ENCODE measurements around the gene HNRNPCL4. TPM values are rescaled to one million over a fixed set of nuclear protein-coding genes. Genes with fewer than 3 reads are reported as not detected.
"Not testable (repeated sequence)": the region's sequence is repeated elsewhere in the genome, so short reads cannot be mapped to it uniquely, and the experiment has no call there.

The HNRNPCL4 gene
- total RNA-seq: not detected
- not detected for polyA plus RNA-seq
- long read RNA-seq, donor 1: 0 reads
- long read RNA-seq, donor 2: 0 reads
- long read RNA-seq, donor 3: 0 reads
- long read RNA-seq, donor 4: 0 reads
- long read RNA-seq, donor 5: 0 reads

DNA sequence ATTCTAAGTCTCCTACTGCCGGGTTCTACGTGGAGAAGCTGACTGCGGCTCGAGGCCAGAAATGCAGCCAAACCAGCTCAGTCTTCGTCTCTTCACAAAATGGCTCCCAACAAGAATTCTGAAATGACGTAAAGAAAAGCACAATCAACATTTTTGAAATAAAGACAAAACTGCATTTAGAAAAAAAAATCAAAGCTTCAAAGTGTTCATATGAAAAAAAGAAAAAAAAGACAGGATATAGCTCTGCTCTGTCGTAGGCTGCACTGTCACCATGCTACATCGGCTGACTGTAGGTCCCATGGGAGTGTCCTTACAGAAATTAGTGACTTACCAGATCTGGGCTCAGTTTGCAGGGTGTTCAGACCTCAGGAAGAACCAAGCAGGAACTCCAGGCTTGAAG, at the start of gene HNRNPCL4:
HNRNPCL4 (minus strand) TSS at position 101 of the 400 bp plus-strand sequence. CDS start 164 bp downstream, outside the sequence.
- not testable (repeated sequence) for ATAC-seq (ENCODE audit: insufficient read depth, low FRiP score); H3K9ac ChIP-seq (ENCODE audit: insufficient read depth in 1 of 2, low read length in 2 of 2); DNase-seq; H3K27me3 ChIP-seq (ENCODE audit: control insufficient read depth in 3 of 3, insufficient read depth in 3 of 3, low read length in 2 of 3); H3K27ac ChIP-seq (ENCODE audit: low read depth in 1 of 2, low read length in 1 of 2); H3K9me3 ChIP-seq (ENCODE audit: control insufficient read depth in 4 of 4, insufficient read depth in 3 of 4, low read length in 3 of 4); H3K4me3 ChIP-seq; H3K36me3 ChIP-seq (ENCODE audit: control insufficient read depth in 4 of 4, insufficient read depth in 4 of 4, low read length in 4 of 4); H3K4me1 ChIP-seq (ENCODE audit: control insufficient read depth in 5 of 5, insufficient read depth in 5 of 5, low read length in 5 of 5)
- no CpG with 5 or more reads among the region's 8 CpGs for WGBS, 2 donors

DNA sequence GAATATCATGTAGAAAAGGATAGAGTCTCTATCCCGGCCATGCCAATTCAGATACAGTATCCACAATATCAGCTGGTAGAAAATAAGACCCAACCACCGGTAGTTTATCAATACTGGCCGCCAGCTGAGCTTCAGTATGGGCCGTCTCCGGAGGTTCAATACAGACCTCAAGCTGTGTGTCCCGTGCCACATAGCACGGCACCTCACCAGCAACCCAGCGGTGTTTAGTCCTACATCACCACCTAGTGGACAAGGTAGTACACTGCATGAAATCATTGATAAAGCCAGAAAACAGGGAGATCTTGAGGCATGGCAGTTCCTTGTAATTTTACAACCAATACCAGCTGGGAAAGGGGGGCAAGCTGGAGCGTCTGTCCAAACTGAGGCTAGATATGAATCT, 43.3 kb upstream of the HNRNPCL4 start:
- DNase-seq; H3K27me3 ChIP-seq (ENCODE audit: control insufficient read depth in 3 of 3, insufficient read depth in 3 of 3, low read length in 2 of 3); H3K27ac ChIP-seq (ENCODE audit: low read depth in 1 of 2, low read length in 1 of 2); H3K4me3 ChIP-seq; H3K36me3 ChIP-seq (ENCODE audit: control insufficient read depth in 4 of 4, insufficient read depth in 4 of 4, low read length in 4 of 4); H3K9ac ChIP-seq (ENCODE audit: insufficient read depth in 1 of 2, low read length in 2 of 2); H3K4me1 ChIP-seq (ENCODE audit: control insufficient read depth in 5 of 5, insufficient read depth in 5 of 5, low read length in 5 of 5); H3K9me3 ChIP-seq (ENCODE audit: control insufficient read depth in 4 of 4, insufficient read depth in 3 of 4, low read length in 3 of 4); ATAC-seq (ENCODE audit: insufficient read depth, low FRiP score): not testable (repeated sequence)
- no CpG with 5 or more reads among the region's 9 CpGs for WGBS, 2 donors

DNA sequence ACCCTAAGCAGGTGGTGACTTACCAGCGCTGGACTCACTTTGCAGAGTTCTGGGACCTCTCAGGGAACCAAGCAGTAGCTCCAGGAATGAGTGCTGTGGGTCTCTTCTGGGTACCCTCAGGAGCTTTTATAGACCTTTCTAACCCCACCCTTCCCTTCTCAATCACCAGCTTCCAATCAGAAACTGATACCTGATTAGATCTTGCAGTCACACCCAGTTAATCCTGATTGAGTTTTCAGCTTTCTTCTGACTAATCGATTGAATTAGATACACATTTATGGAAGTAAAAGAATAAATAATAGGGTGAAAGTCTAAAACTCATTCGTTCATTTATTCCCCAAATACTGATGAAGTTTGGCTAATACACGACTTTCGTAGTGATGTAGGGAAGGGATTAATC, 35.9 kb upstream of the HNRNPCL4 start, which contains the start of gene PRAMEF13:
PRAMEF13 (minus strand) TSS at position 101 of the 400 bp plus-strand sequence. CDS start 1,820 bp downstream, outside the sequence.
- H3K4me1 ChIP-seq (ENCODE audit: control insufficient read depth in 5 of 5, insufficient read depth in 5 of 5, low read length in 5 of 5); H3K9ac ChIP-seq (ENCODE audit: insufficient read depth in 1 of 2, low read length in 2 of 2); H3K9me3 ChIP-seq (ENCODE audit: control insufficient read depth in 4 of 4, insufficient read depth in 3 of 4, low read length in 3 of 4); DNase-seq; H3K4me3 ChIP-seq; H3K36me3 ChIP-seq (ENCODE audit: control insufficient read depth in 4 of 4, insufficient read depth in 4 of 4, low read length in 4 of 4); H3K27me3 ChIP-seq (ENCODE audit: control insufficient read depth in 3 of 3, insufficient read depth in 3 of 3, low read length in 2 of 3); ATAC-seq (ENCODE audit: insufficient read depth, low FRiP score); H3K27ac ChIP-seq (ENCODE audit: low read depth in 1 of 2, low read length in 1 of 2): not testable (repeated sequence)
- WGBS, 2 donors: 100% methylated on average over 1 of the region's 5 CpGs; no CpG with 5 or more reads in 1 of the 2 donors

DNA sequence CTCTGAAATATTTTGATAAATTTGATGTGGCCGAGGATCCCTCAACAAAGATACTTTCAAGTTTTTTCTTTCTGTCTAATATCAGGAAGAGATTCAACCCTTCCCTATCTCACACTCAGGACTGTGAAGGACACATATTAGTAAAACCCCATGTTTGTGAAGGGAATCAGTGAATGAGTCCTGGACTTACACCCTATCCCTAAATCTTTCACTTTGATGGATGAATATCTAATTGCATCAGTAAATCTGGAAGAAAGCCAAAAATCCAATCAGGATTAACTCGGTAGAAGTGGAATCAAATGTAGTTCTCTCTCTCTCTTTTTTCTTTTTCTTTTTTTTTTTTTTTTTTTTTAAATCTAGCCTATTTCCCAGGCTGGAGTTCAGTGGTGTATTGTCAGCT, 6.1 kb upstream of the HNRNPCL4 start, which contains the start of gene PRAMEF9:
PRAMEF9 (plus strand) TSS at position 301 of the 400 bp plus-strand sequence. CDS start 3,433 bp downstream, outside the sequence.
- H3K9ac ChIP-seq (ENCODE audit: insufficient read depth in 1 of 2, low read length in 2 of 2); H3K4me1 ChIP-seq (ENCODE audit: control insufficient read depth in 5 of 5, insufficient read depth in 5 of 5, low read length in 5 of 5); H3K9me3 ChIP-seq (ENCODE audit: control insufficient read depth in 4 of 4, insufficient read depth in 3 of 4, low read length in 3 of 4); H3K27ac ChIP-seq (ENCODE audit: low read depth in 1 of 2, low read length in 1 of 2); H3K27me3 ChIP-seq (ENCODE audit: control insufficient read depth in 3 of 3, insufficient read depth in 3 of 3, low read length in 2 of 3); H3K36me3 ChIP-seq (ENCODE audit: control insufficient read depth in 4 of 4, insufficient read depth in 4 of 4, low read length in 4 of 4); DNase-seq; ATAC-seq (ENCODE audit: insufficient read depth, low FRiP score); H3K4me3 ChIP-seq: not testable (repeated sequence)
- 94 to 100% methylated on average over 1 of the region's 2 CpGs for WGBS, 2 donors

DNA sequence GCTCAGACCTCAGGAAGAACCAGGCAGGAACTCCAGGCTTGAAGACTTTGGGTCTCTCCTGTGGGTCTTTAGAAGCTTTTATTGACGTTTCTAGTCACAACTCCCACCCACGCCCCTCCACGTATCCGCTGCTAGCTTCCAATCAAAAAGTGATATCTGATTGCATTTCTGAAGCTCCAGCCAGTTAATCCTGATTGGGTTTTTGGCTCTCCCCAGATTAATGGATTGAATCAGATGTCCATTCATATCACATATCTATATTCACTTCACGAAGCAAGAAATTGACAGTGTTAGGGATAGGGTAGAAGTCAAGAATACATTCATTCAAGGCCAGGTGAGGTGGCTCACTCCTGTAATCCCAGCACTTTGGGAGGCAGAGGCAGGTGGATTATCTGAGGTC, 9.5 kb downstream of the HNRNPCL4 start, which contains the start of gene PRAMEF26:
PRAMEF26 (minus strand) TSS at position 101 of the 400 bp plus-strand sequence. CDS start 2,914 bp downstream, outside the sequence.
- not testable (repeated sequence) for H3K4me3 ChIP-seq; H3K9ac ChIP-seq (ENCODE audit: insufficient read depth in 1 of 2, low read length in 2 of 2); H3K27ac ChIP-seq (ENCODE audit: low read depth in 1 of 2, low read length in 1 of 2); H3K36me3 ChIP-seq (ENCODE audit: control insufficient read depth in 4 of 4, insufficient read depth in 4 of 4, low read length in 4 of 4); H3K9me3 ChIP-seq (ENCODE audit: control insufficient read depth in 4 of 4, insufficient read depth in 3 of 4, low read length in 3 of 4); H3K4me1 ChIP-seq (ENCODE audit: control insufficient read depth in 5 of 5, insufficient read depth in 5 of 5, low read length in 5 of 5); DNase-seq; ATAC-seq (ENCODE audit: insufficient read depth, low FRiP score); H3K27me3 ChIP-seq (ENCODE audit: control insufficient read depth in 3 of 3, insufficient read depth in 3 of 3, low read length in 2 of 3)
- 83 to 100% methylated on average over 1 of the region's 5 CpGs for whole genome bisulfite sequencing, 2 donors

- 94% methylated on average over 6 of the region's 6 CpGs for WGBS, 2 donors
- H3K27me3 ChIP-seq (ENCODE audit: control insufficient read depth in 3 of 3, insufficient read depth in 3 of 3, low read length in 2 of 3); H3K9me3 ChIP-seq (ENCODE audit: control insufficient read depth in 4 of 4, insufficient read depth in 3 of 4, low read length in 3 of 4); H3K4me3 ChIP-seq; H3K9ac ChIP-seq (ENCODE audit: insufficient read depth in 1 of 2, low read length in 2 of 2); DNase-seq; H3K27ac ChIP-seq (ENCODE audit: low read depth in 1 of 2, low read length in 1 of 2); H3K36me3 ChIP-seq (ENCODE audit: control insufficient read depth in 4 of 4, insufficient read depth in 4 of 4, low read length in 4 of 4); H3K4me1 ChIP-seq (ENCODE audit: control insufficient read depth in 5 of 5, insufficient read depth in 5 of 5, low read length in 5 of 5); ATAC-seq (ENCODE audit: insufficient read depth, low FRiP score): not testable (repeated sequence)
These were observed 48.7 kb downstream of the HNRNPCL4 start, which contains the start of gene HNRNPCL2 for GRCh38 chr1:13116754-13117153. Gene HNRNPCL2 (minus strand): TSS chr1:13116854. CDS start chr1:13116400, 454 bp downstream.

Other genes starting within 250 kb of the HNRNPCL4 start
- gene PRAMEF7, start 249.0 kb downstream of the HNRNPCL4 start, total RNA-seq: not detected
- not detected for gene PRAMEF7, start 249.0 kb downstream of the HNRNPCL4 start, polyA plus RNA-seq
- gene PRAMEF6, start 218.1 kb downstream of the HNRNPCL4 start, total RNA-seq: not detected
- gene PRAMEF6, start 218.1 kb downstream of the HNRNPCL4 start, polyA plus RNA-seq: not detected
- not detected for gene PRAMEF27, start 109.1 kb downstream of the HNRNPCL4 start, total RNA-seq
- gene PRAMEF27, start 109.1 kb downstream of the HNRNPCL4 start, polyA plus RNA-seq: not detected
- not detected for gene HNRNPCL3, start 104.9 kb downstream of the HNRNPCL4 start, total RNA-seq
- not detected for gene HNRNPCL3, start 104.9 kb downstream of the HNRNPCL4 start, polyA plus RNA-seq
- gene PRAMEF25, start 94.9 kb downstream of the HNRNPCL4 start, total RNA-seq: not detected
- not detected for gene PRAMEF25, start 94.9 kb downstream of the HNRNPCL4 start, polyA plus RNA-seq
- gene HNRNPCL2, start 48.8 kb downstream of the HNRNPCL4 start, total RNA-seq: not detected
- gene HNRNPCL2, start 48.8 kb downstream of the HNRNPCL4 start, polyA plus RNA-seq: not detected
- not detected for gene PRAMEF26, start 9.6 kb downstream of the HNRNPCL4 start, total RNA-seq
- gene PRAMEF26, start 9.6 kb downstream of the HNRNPCL4 start, polyA plus RNA-seq: not detected
- not detected for gene PRAMEF9, start 6.2 kb upstream of the HNRNPCL4 start, total RNA-seq
- not detected for gene PRAMEF9, start 6.2 kb upstream of the HNRNPCL4 start, polyA plus RNA-seq
- not detected for gene PRAMEF13, start 35.8 kb upstream of the HNRNPCL4 start, total RNA-seq
- gene PRAMEF13, start 35.8 kb upstream of the HNRNPCL4 start, polyA plus RNA-seq: not detected
- gene PRAMEF18, start 60.5 kb upstream of the HNRNPCL4 start, total RNA-seq: not detected
- gene PRAMEF18, start 60.5 kb upstream of the HNRNPCL4 start, polyA plus RNA-seq: not detected
- gene PRAMEF5, start 88.6 kb upstream of the HNRNPCL4 start, total RNA-seq: not detected
- gene PRAMEF5, start 88.6 kb upstream of the HNRNPCL4 start, polyA plus RNA-seq: not detected
- not detected for gene PRAMEF8, start 119.5 kb upstream of the HNRNPCL4 start, total RNA-seq
- gene PRAMEF8, start 119.5 kb upstream of the HNRNPCL4 start, polyA plus RNA-seq: not detected
- not detected for gene PRAMEF33, start 137.9 kb upstream of the HNRNPCL4 start, total RNA-seq
- not detected for gene PRAMEF33, start 137.9 kb upstream of the HNRNPCL4 start, polyA plus RNA-seq
- gene PRAMEF15, start 149.9 kb upstream of the HNRNPCL4 start, total RNA-seq: not detected
- gene PRAMEF15, start 149.9 kb upstream of the HNRNPCL4 start, polyA plus RNA-seq: not detected
- not detected for gene PRAMEF14, start 181.5 kb upstream of the HNRNPCL4 start, total RNA-seq
- not detected for gene PRAMEF14, start 181.5 kb upstream of the HNRNPCL4 start, polyA plus RNA-seq
- not detected for gene PRAMEF19, start 206.3 kb upstream of the HNRNPCL4 start, total RNA-seq
- gene PRAMEF19, start 206.3 kb upstream of the HNRNPCL4 start, polyA plus RNA-seq: not detected
- not detected for gene PRAMEF17, start 224.0 kb upstream of the HNRNPCL4 start, total RNA-seq
- not detected for gene PRAMEF17, start 224.0 kb upstream of the HNRNPCL4 start, polyA plus RNA-seq
- gene PRAMEF20, start 244.8 kb upstream of the HNRNPCL4 start, total RNA-seq: not detected
- gene PRAMEF20, start 244.8 kb upstream of the HNRNPCL4 start, polyA plus RNA-seq: not detected

Data from lung (tissue), 14 donors.